G401 (cell line): ENCODE results near the gene ASB18. TPM values are rescaled to one million over a fixed set of nuclear protein-coding genes. Genes with fewer than 3 reads are reported as not detected.
A peak's percentile ranks its signal among the peaks of the same experiment; 100 is the strongest.

Experiments used
- DNase-seq: peaks from one replicate; pipeline ENCODE4 v3.0.0-alpha.2; 2015; ENCODE audit warnings: low spot score
- in situ Hi-C: cut with HindIII; loops from 2 replicates; pipeline ENCODE4 v1.10.0; 2016; ENCODE audit warnings: low sequenced_read_pairs, mixed read lengths
- total RNA-seq: library from RNA; depleted of rRNA; stranded (reverse); fragments of >200 nt; shearing (Covaris generic); gene quantifications from 2 replicates; pipeline ENCODE4 v1.2.3, GENCODE V29; 2014; rRNA removed

ASB18 gene
- not detected in 2 replicates for total RNA-seq

- no peak for DNase-seq
- in situ Hi-C loops: no loop called here
Observed at GRCh38 chr2:236264256-236264655, at the start of gene ASB18. ASB18 (minus strand) TSS chr2:236264406; CDS start chr2:236264345, 61 bp downstream.

- no peak for DNase-seq
- in situ Hi-C loops: no loop called here
Observed at GRCh38 chr2:236311286-236311685, 47.1 kb upstream of the ASB18 start.

DNA sequence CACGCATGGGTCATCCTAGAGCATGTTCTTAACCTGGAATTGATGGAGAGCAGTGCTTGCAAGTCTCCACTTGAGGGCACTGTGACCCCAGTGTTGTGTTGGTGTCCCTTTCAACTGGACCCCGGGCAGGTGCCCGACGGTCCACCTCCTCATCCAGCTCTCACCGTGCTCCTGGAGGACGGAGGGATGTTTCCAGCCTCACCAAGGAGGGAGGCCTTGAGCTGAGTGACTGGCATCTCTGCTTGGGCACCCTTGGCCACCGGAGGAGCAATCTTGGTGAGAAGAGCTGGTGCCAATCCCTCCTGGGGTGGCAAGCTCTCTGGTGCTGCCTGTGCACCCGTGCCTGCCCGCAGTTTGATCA is 45.4 kb upstream of the ASB18 start:
- DNase-seq: peak; percentile 3
- in situ Hi-C loops: no loop called here

GRCh38 chr2:236308855-236309668 is 44.9 kb upstream of the ASB18 start:
- in situ Hi-C loops: no loop called here
- DNase-seq: no peak

- in situ Hi-C loops: no loop called here
- no peak for DNase-seq
Observed at GRCh38 chr2:236307641-236308040, 43.4 kb upstream of the ASB18 start.

- no peak for DNase-seq
- in situ Hi-C loops: no loop called here
Observed at GRCh38 chr2:236306825-236307540, 42.8 kb upstream of the ASB18 start.

DNA sequence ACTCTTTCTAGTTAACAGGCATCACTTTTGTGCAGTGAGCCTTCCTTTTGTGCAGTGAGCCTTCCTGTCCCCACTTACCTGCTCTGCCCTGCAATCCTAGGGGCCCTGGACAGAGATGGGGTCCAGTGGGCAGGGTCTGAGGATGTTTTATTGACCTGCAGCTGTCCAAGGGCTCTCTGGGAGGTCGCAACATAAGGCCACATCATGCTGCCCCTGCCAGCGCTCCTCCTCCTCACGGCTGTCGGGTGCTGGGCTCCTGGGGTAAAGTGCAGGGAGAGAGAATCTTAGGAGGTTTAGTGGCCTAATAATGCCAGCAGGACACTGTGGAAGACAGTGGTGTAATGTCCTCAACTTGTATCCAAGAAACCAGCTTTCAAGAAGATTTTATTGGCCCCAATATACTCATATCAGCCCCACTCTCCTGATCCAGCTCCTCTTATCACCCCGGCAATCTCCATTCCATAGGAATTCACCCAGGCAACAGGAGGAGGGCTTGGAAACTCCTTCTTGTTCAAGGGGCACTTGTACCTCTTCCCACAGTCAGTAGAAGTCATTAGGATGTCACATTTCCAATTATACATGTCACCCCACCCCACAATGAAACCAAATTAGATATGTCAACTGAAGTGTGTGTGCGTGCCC is 41.9 kb upstream of the ASB18 start:
- no peak for DNase-seq
- in situ Hi-C loops: no loop called here

DNA sequence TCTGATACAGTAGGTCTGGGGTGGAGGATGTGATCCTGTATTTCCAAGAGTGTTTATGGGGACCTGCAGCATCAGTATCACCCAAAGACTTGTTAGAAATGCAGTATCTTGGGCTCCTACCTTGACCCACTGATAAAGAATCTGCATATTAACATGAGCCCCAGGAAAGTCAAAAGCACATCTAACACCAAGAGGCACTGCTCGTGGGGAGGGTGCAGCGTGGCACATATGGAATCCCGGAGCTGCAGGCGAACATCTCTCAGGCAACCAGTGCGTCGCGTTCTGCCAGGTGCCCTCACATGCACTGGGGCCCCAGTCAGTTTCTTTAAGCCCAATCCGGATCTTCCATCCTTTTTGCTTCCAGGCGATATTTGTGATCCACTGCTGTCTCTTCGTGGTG is 41.3 kb upstream of the ASB18 start:
- no peak for DNase-seq
- in situ Hi-C loops: no loop called here

DNA sequence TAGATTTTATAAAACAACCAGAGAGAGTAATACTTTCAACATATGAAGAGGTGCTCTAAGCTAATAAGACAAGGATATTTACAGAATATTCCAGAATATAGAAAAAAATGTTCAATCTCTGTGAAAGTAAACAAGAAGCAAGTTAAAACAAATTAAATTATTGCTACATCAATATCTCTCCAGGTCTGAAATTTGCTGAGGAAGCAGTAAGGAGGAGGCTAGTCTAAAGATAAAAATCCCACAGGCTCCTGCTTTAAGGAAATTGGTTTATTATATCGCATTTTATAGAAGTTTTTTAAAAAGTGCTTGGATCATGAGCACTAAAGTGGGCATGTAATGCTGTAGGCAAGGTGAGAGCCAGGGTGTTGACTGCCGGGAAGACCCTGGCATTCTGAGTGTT is 39.7 kb upstream of the ASB18 start:
- in situ Hi-C loops: no loop called here

GRCh38 chr2:236302555-236302954 is 38.3 kb upstream of the ASB18 start:
- DNase-seq: no peak
- in situ Hi-C loops: no loop called here

More for the DNA sequence above, 39.7 kb upstream of the ASB18 start:
- no peak for DNase-seq

DNA sequence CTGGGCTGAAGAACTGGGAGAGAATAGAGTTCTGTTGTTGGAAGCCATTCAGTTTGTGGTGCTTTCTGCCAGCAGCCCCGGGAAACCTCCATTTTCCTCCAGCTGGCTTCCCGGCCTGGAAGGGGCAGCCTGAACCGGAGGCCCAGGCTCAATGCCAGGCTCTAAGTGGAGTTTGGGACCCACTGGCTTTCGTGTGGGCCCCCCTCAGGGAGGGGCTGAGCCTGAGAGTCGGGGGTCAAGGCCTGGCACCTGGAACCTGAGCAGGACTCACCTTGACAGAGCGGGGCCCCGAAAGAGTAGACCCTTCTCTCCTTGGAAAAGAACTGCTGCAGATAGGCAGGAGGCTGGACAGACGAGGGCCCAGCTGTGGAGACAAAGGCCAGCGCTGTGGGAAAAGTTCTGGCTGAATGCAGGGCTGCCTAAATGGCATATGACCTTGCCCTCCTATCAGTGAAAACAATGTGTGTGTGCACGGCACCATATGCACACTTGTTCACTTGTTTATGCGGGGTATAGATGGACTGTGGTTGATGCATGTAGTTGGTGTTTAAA is 34.8 kb upstream of the ASB18 start:
- no peak for DNase-seq

DNA sequence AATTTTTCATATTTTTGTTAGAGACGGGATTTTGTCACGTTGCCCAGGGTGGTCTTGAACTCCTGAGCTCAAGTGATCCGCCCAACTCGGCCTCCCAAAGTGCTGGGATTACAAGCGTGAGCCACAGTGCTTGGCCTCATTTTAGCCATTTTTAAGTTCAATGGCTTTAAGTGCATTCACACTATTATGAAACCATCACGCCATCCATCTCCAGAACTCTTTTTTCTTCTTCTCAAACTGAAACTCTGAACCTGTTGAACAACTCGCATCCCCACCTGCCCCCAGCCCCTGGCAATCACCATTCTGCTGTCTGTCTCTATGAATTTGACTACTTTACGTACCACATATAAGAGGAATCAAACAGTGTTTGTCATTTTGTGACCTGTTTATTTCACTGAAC is 31.3 kb upstream of the ASB18 start:
- DNase-seq: no peak
- in situ Hi-C loops: no loop called here

More for the DNA sequence above, 34.8 kb upstream of the ASB18 start:
- in situ Hi-C loops: no loop called here

DNA sequence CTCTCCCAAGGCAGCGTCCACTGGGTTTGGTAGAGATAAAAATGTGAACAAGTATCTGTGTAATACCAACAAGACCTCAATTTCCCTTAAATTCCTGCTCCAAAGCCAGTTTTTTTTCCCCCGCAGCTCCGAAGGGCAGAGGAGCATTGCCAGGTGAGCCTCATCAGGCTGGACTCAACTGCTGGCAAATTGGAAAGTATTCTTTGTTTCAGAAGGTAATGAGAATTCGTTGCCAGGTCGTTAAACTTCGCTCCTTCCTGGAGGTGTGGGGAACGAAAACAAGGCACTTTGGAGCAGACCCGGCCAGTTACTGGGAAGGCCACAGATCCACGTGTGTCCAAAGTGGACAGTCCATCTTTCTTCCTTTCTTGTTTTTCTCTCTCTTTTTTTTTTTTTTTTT is 30.4 kb upstream of the ASB18 start:
- DNase-seq: no peak
- in situ Hi-C loops: no loop called here

GRCh38 chr2:236293241-236293810 is 29.1 kb upstream of the ASB18 start:
- in situ Hi-C loops: no loop called here
- DNase-seq: no peak

GRCh38 chr2:236291911-236292310 is 27.7 kb upstream of the ASB18 start:
- DNase-seq: no peak
- in situ Hi-C loops: no loop called here

- no peak for DNase-seq
- in situ Hi-C loops: no loop called here
Observed at GRCh38 chr2:236291476-236291875, 27.3 kb upstream of the ASB18 start.

- DNase-seq: no peak
- in situ Hi-C loops: no loop called here
Observed at GRCh38 chr2:236290742-236291425, 26.7 kb upstream of the ASB18 start.

GRCh38 chr2:236289766-236290462 is 25.7 kb upstream of the ASB18 start:
- in situ Hi-C loops: no loop called here
- DNase-seq: no peak
